NT2/D1 (cell line): ENCODE measurements around the gene SLC27A3.

ENCODE experiments used
- SUZ12 ChIP-seq: IDR thresholded peaks from 2 replicates; pipeline ENCODE4 v1.6.1; 2011; ENCODE audit not compliant: insufficient read length, insufficient read depth; ENCODE audit errors: extremely low read depth
- YY1 ChIP-seq: IDR thresholded peaks from 2 replicates; pipeline ENCODE4 v1.6.1; 2011; ENCODE audit not compliant: insufficient read length, insufficient read depth
- ZNF274 ChIP-seq: IDR thresholded peaks from 2 replicates; pipeline ENCODE4 v1.6.1; 2011; ENCODE audit warnings: mild to moderate bottlenecking, low read depth, low read length

- TF ChIP-seq YY1, result no peak
- TF ChIP-seq SUZ12, result no peak
- no peak for TF ChIP-seq ZNF274
These were observed 15.2 kb downstream of the SLC27A3 start for GRCh38 chr1:153790313-153790965.
